Tibial nerve (tissue), 4 donors: ENCODE data around the gene COMMD7. TPM values are rescaled to one million over a fixed set of nuclear protein-coding genes. Genes with fewer than 3 reads are reported as not detected.
"Not testable (repeated sequence)": the region's sequence is repeated elsewhere in the genome, so short reads cannot be mapped to it uniquely, and the experiment has no call there.

ENCODE experiments used
- DNase-seq, 2 donors: peaks; one replicate each; pipeline ENCODE4 v3.0.0-alpha.2; 2019; ENCODE audit warnings: low spot score in 2 of 2
- H3K27ac ChIP-seq, 4 donors: fragments of 200-600 bp; sonication (generic) in 3 of 4; one replicate each; pipeline ENCODE4 v1.5.1; 2017 to 2019; ENCODE audit warnings: mild to moderate bottlenecking in 1 of 4
- H3K27me3 ChIP-seq, 2 donors: fragments of 200-600 bp; sonication (generic) in 1 of 2; one replicate each; pipeline versions ENCODE4 v1.5.1 to v1.6.0; 2017 to 2019
- H3K36me3 ChIP-seq, 3 donors: fragments of 200-600 bp; sonication (generic); one replicate each; pipeline ENCODE4 v1.5.1; 2018 to 2019
- H3K4me1 ChIP-seq, 4 donors: fragments of 200-600 bp; sonication (generic) in 3 of 4; one replicate each; pipeline ENCODE4 v1.5.1; 2017 to 2019
- H3K4me3 ChIP-seq, 4 donors: fragments of 200-600 bp; sonication (generic) in 3 of 4; one replicate each; pipeline ENCODE4 v1.5.1; 2017 to 2019; ENCODE audit warnings: mild to moderate bottlenecking in 1 of 4, moderate library complexity in 1 of 4
- H3K9me3 ChIP-seq, 4 donors: fragments of 200-600 bp; sonication (generic) in 3 of 4; one replicate each; pipeline ENCODE4 v1.5.1; 2017 to 2019
- CTCF ChIP-seq, 5 experiments: fragments of 200-600 bp in 3 of 5; fragments of 450-650 bp in 2 of 5; sonication (generic) in 3 of 5; IDR thresholded peaks; one replicate each; pipeline ENCODE4 v1.5.1; 2016 to 2019; ENCODE audit warnings: antibody characterized with exemption in 5 of 5, mild to moderate bottlenecking in 3 of 5, moderate library complexity in 2 of 5
- EP300 ChIP-seq, 2 donors: sonication (generic); formaldehyde crosslinking; IDR thresholded peaks; one replicate each; pipeline ENCODE4 v1.6.1; 2017; ENCODE audit warnings: antibody characterized with exemption in 2 of 2, mild to moderate bottlenecking in 1 of 2
- POLR2A ChIP-seq, 2 donors: fragments of 450-650 bp; IDR thresholded peaks; one replicate each; pipeline ENCODE4 v1.6.1; 2017; ENCODE audit warnings: antibody characterized with exemption in 2 of 2, mild to moderate bottlenecking in 2 of 2, moderate library complexity in 2 of 2
- WGBS, 2 donors: methylation state at CpG; one replicate each; pipeline ENCODE4 v1.1.5; 2018; 5-methylcytosine and 5-hydroxymethylcytosine counted together
- total RNA-seq, 4 donors: library from RNA; depleted of rRNA; stranded (reverse); fragments of >200 nt; gene quantifications; one replicate each; pipeline ENCODE4 v1.1.0, GENCODE V29; 2016

Gene COMMD7
- total RNA-seq, 4 donors from 2014 or later = 14.1 to 33.2 (median 17.8) TPM

GRCh38 chr20:32711346-32711745 is 31.9 kb downstream of the COMMD7 start:
- Histone ChIP-seq H3K4me3 (no peak overlapping the region), H3K27ac (no peak overlapping the region), H3K36me3 (peaks cover 0 to 48% (median 0%) of the 10 kb centered on the region in 3 donors), H3K9me3 (no peaks in the 10 kb centered on the region), H3K27me3 (no peaks in the 10 kb centered on the region), H3K4me1 (peaks cover 0 to 14% (median 0%) of the 10 kb centered on the region in 4 donors)
- DNase-seq = no peak
- no peak for TF ChIP-seq POLR2A (IDR thresholded peaks at IDR 0.05)
- no peak for TF ChIP-seq CTCF (IDR thresholded peaks at IDR 0.05)
- no peak for TF ChIP-seq EP300 (IDR thresholded peaks at IDR 0.05)
- 80 to 84% methylated on average over 4 of the region's 4 CpGs for WGBS, 2 donors

GRCh38 chr20:32709632-32710121 is 33.6 kb downstream of the COMMD7 start:
- Histone ChIP-seq H3K4me3 (no peak overlapping the region), H3K27ac (no peak overlapping the region), H3K27me3 (no peaks in the 10 kb centered on the region), H3K36me3 (peaks cover 0 to 48% (median 0%) of the 10 kb centered on the region in 3 donors), H3K9me3 (no peaks in the 10 kb centered on the region), H3K4me1 (peaks cover 0 to 14% (median 0%) of the 10 kb centered on the region in 4 donors)
- no peak for TF ChIP-seq POLR2A (IDR thresholded peaks at IDR 0.05)
- TF ChIP-seq EP300 (IDR thresholded peaks at IDR 0.05) = no peak
- 77 to 80% methylated on average over 5 of the region's 5 CpGs for WGBS, 2 donors
- no peak for DNase-seq

GRCh38 chr20:32709029-32709631 is 34.1 kb downstream of the COMMD7 start:
- peaks cover 0 to 48% (median 0%) of the 10 kb centered on the region in 3 donors for H3K36me3 ChIP-seq
- 84 to 85% methylated on average over 15 of the region's 15 CpGs for WGBS, 2 donors
- H3K4me1 ChIP-seq = peaks cover 0 to 14% (median 0%) of the 10 kb centered on the region in 4 donors
- not testable (repeated sequence) for H3K27ac ChIP-seq, H3K4me3 ChIP-seq, H3K9me3 ChIP-seq, H3K27me3 ChIP-seq, DNase-seq

- H3K27me3 ChIP-seq = no peaks in the 10 kb centered on the region
- H3K36me3 ChIP-seq = peaks cover 0 to 48% (median 0%) of the 10 kb centered on the region in 3 donors
- 72% methylated on average over 5 of the region's 5 CpGs for WGBS, 2 donors
- no peak for TF ChIP-seq CTCF (IDR thresholded peaks at IDR 0.05)
- no peak for TF ChIP-seq POLR2A (IDR thresholded peaks at IDR 0.05)
- TF ChIP-seq EP300 (IDR thresholded peaks at IDR 0.05) = no peak
- no peak overlapping the region for H3K27ac ChIP-seq
- H3K9me3 ChIP-seq = no peaks in the 10 kb centered on the region
- H3K4me1 ChIP-seq = peaks cover 0 to 14% (median 0%) of the 10 kb centered on the region in 4 donors
- no peak overlapping the region for H3K4me3 ChIP-seq
- no peak for DNase-seq
Measured at GRCh38 chr20:32707691-32708581, 35.3 kb downstream of the COMMD7 start.

- WGBS, 2 donors = 81 to 84% methylated on average over 3 of the region's 3 CpGs
- peaks cover 0 to 14% (median 0%) of the 10 kb centered on the region in 4 donors for H3K4me1 ChIP-seq
- no peak overlapping the region for H3K27ac ChIP-seq
- H3K9me3 ChIP-seq = no peaks in the 10 kb centered on the region
- no peak for TF ChIP-seq EP300 (IDR thresholded peaks at IDR 0.05)
- no peak for TF ChIP-seq CTCF (IDR thresholded peaks at IDR 0.05)
- TF ChIP-seq POLR2A (IDR thresholded peaks at IDR 0.05) = no peak
- DNase-seq = no peak
- no peak overlapping the region for H3K4me3 ChIP-seq
- no peaks in the 10 kb centered on the region for H3K27me3 ChIP-seq
- H3K36me3 ChIP-seq = peaks cover 0 to 59% (median 0%) of the 10 kb centered on the region in 3 donors
Measured at GRCh38 chr20:32706486-32706885, 36.8 kb downstream of the COMMD7 start.
